OCI-LY3 (cell line): Measurements from ENCODE around the gene CD101.

Experiments used
- EZH2phosphoT487 ChIP-seq: fragments of 200-600 bp; shearing (Covaris generic); IDR thresholded peaks from 2 replicates; pipeline ENCODE4 v1.6.1; 2018; ENCODE audit warnings: antibody characterized with exemption, mixed run types, low read depth
- TF ChIP-seq, protein P1 (sequence below): fragments of 200-600, 300-600 bp; sonication (generic); IDR thresholded peaks from 2 replicates; pipeline ENCODE4 v1.5.1; 2014; ENCODE audit warnings: antibody characterized with exemption, low read length, low read depth

DNA sequence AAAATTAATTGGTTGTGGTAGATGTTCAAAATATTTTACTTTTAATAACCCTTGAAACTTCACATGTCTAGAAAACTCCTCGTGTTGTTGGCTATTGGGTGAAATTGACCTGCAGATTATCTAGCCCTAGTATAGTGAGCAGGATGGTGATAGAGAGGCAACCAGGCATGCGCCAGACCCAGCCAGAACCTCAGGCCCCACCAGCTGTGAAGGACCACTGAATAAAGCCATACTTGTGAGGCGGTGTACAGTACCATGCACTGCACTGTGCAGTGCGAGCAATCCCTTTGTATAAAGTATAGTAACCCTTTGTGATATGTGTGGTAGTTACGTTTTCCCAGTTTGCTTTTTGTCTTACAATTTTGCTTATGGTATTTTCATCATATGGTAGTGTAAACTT is 67.0 kb downstream of the CD101 start:
- TF ChIP-seq, protein P1, sequence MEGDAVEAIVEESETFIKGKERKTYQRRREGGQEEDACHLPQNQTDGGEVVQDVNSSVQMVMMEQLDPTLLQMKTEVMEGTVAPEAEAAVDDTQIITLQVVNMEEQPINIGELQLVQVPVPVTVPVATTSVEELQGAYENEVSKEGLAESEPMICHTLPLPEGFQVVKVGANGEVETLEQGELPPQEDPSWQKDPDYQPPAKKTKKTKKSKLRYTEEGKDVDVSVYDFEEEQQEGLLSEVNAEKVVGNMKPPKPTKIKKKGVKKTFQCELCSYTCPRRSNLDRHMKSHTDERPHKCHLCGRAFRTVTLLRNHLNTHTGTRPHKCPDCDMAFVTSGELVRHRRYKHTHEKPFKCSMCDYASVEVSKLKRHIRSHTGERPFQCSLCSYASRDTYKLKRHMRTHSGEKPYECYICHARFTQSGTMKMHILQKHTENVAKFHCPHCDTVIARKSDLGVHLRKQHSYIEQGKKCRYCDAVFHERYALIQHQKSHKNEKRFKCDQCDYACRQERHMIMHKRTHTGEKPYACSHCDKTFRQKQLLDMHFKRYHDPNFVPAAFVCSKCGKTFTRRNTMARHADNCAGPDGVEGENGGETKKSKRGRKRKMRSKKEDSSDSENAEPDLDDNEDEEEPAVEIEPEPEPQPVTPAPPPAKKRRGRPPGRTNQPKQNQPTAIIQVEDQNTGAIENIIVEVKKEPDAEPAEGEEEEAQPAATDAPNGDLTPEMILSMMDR, result no peak
- no peak for TF ChIP-seq EZH2phosphoT487
